Ishikawa (cell line): ENCODE measurements around the gene OR4D1.

Source experiments
- CEBPB ChIP-seq: IDR thresholded peaks from 2 replicates; pipeline ENCODE4 v1.6.1; 2012
- CREB1 ChIP-seq: IDR thresholded peaks from 2 replicates; pipeline ENCODE4 v1.6.1; 2012; ENCODE audit warnings: low read depth
- EGR1 ChIP-seq: IDR thresholded peaks from 2 replicates; pipeline ENCODE4 v1.6.1; 2012
- EP300 ChIP-seq: IDR thresholded peaks from 2 replicates; pipeline ENCODE4 v1.6.1; 2012; ENCODE audit warnings: borderline replicate concordance
- FOXM1 ChIP-seq: IDR thresholded peaks from 2 replicates; pipeline ENCODE4 v1.6.1; 2012; ENCODE audit warnings: low read depth, borderline replicate concordance
- MAX ChIP-seq: IDR thresholded peaks from 2 replicates; pipeline ENCODE4 v1.6.1; 2012
- NFIC ChIP-seq: IDR thresholded peaks from 2 replicates; pipeline ENCODE4 v1.6.1; 2012
- RAD21 ChIP-seq: IDR thresholded peaks from 2 replicates; pipeline ENCODE4 v1.6.1; 2012; ENCODE audit warnings: low read depth
- REST ChIP-seq: IDR thresholded peaks from 2 replicates; pipeline ENCODE4 v1.6.1; 2012; ENCODE audit warnings: low read depth, mild to moderate bottlenecking
- TCF12 ChIP-seq: IDR thresholded peaks from 2 replicates; pipeline ENCODE4 v1.6.1; 2012; ENCODE audit warnings: low read depth
- TEAD4 ChIP-seq: IDR thresholded peaks from 2 replicates; pipeline ENCODE4 v1.6.1; 2012
- YY1 ChIP-seq: IDR thresholded peaks from 2 replicates; pipeline ENCODE4 v1.6.1; 2012; ENCODE audit warnings: low read depth

GRCh38 chr17:58174871-58175270, 26.7 kb downstream of the OR4D1 start:
- TF ChIP-seq RAD21 (no peak), CREB1 (no peak), EGR1 (no peak), REST (no peak), CEBPB (no peak), MAX (no peak), FOXM1 (no peak), EP300 (no peak), NFIC (no peak), TEAD4 (no peak), YY1 (no peak), TCF12 (no peak)
